NCI-H345 treated with DMSO at 0.1 percent for 48 hours (cell line): ENCODE measurements around the gene SELENOF.
"Not testable (repeated sequence)": the region's sequence is repeated elsewhere in the genome, so short reads cannot be mapped to it uniquely, and the experiment has no call there.

Source experiments
- DNase-seq: peaks from one replicate; lab custom pipeline; 2025; ENCODE audit not compliant: unreplicated experiment; lab: John Stamatoyannopoulos, UW

SELENOF gene

DNA sequence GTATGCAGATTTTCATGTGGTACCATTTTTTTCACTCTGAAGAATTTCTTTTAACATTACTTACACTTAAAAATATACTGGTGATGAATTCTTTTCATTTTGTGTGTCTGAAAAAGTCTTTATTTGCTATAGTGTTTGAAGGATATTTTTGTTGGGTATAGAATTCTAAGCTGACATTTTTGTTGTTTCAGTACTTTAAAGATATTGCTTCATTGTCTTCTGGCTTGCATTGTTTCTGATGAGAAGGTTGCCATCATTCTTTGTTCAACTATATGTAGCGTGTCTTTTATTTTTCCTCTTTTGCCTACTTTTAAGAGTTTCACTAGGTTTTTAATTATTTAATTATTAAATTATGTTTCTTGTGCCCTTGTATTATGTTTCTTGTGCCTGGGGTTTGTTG lies 8.5 kb upstream of the SELENOF start:
- no peak for DNase-seq

DNA sequence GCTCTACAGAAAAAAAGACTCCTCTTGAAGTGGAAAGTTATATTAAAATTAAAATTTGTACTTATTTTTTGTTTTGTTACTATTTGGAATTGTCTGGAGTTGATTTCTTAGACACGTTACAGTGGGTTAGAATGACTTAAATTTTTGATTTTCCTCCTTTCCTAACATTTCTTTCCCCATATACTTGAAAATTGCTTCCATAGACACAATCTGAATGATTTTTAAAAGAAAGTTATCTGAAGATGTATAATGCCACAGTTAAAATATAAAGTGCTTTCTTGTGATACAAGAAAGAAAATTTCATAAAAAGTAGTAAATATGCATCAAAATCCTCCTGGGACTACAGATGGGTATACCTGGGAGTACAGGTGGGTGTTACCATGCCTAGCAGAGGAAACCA lies 2.8 kb upstream of the SELENOF start:
- no peak for DNase-seq

DNA sequence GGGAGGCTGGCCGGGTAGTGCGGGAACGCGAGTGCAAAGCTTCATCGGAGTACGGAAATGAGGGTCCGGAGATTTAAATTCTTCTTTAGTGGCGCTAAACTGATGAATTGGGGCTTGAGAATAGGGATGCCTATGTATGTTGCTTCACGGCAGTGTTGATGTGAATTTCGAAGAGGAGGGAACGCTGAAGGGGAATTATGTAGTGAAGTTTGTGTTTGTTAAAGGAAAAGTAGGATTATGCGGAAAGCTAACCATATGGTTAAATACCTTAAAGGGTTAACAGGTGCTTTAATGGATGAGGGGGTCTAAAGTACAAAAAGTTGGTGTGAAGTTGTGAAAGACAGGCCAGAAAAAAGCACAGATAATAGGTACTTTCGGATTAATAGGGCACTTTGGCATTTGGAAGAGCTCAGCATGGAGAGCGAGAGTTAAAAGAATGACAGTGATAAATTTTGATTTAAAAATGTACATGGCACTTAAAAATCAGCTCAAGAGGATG lies 1.9 kb upstream of the SELENOF start:
- no peak for DNase-seq

DNA sequence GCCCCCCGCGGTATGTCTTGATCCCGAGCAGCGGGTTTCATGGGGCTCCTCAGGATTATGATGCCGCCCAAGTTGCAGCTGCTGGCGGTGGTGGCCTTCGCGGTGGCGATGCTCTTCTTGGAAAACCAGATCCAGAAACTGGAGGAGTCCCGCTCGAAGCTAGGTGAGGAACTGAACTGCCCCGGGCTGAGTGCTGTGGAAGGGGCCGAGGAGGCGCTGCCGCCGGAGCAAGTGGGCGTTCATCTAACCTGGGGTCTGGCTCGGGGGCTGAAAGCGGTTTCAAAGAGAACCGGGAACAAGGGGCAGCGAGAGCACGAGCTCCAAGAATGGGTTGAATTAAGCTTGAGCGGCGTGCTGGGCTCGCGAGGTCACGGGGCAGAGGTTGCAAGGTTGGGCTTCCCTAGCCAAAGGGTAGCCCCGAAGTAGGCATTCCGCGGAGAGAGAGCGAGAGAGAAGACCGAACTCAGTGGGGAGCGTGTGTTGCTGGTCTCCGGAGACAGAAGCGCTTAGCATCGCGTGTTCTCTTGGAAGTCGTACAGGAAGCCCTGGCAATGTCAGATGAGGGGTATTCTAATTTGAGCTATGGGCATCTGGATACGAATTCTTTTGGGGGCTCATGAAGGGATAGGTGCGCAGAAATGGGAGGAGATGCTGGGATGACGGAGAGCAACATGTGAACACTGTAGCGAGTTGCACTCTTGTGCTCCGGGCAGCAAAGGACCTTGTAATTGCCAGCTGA lies 1.2 kb upstream of the SELENOF start:
- peak; percentile 46 for DNase-seq

DNA sequence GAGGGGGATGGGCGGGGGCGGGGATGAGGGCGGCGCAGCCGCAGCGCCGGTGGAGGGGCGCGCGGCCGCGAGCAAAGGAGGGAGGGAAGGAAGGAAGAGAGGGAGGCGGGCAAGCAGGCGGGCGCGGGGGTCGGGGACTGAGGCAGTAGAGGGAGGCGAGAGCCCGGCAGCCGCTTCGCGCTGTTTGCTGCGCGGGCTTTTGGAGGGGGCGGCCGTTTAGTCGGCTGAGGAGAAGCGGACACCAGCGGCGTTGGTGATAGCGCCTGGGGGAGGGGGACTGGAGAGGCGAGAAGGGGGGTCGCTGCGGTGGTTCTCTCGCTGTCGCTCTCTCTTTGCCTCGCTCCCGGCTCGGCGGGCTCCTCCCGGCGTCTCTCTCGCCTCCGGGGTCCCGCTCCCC lies 673 bp upstream of the SELENOF start, which contains the start of gene HS2ST1:
HS2ST1 (plus strand) TSS at position 35 of the 397 bp plus-strand sequence.
- no peak for DNase-seq

DNA sequence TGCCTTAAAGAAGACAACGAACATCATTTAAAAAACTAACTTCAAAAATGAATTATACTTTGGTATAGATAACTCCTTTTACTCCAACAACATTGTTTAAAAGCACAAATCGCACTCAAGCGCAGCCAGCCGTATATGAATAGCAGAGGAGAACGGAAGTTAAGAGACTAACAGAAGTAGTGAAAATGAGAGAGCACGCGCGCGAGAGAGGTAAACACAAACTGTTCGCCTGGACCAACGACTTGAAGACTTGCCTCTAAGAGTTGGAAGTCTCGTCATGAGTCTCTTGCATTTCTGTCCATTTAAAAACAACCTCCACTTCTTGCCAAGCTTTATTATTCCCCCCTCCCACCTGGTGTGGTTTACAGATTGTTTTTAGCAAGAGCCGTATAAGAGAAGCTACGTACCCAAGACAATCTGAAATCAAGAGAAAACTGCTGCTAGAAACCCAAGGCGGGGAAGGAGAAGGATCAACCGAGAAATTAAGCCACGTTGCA lies 479 bp downstream of the SELENOF start:
- DNase-seq: no peak

DNA sequence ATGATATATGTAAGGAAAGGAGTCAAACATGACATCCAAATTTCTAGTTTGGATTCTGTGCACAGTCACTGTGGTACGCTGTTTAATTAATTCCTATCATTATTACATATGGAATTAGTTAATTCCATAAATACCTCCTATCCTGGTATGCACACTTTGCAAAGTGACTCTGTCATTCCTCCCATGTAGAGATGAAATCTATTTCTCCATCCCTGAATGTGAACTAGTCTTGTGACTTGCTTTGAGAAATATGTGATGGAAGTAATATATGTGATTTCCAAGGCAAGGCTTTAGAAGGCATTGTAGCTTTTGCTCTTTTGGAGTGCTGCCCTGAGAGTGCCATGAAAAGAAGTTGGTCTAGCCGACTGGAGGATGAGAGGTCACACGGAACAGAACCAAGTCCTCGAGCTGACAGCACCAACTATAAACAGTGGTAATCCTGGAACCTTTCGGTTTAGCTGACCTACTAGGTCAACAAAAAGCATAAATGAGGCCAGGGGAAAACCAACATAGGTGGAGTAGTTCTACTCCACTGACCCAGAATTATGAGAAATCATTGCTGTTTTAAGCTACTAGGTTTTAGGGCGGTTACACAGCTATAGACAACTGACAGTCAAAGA lies 1.5 kb downstream of the SELENOF start:
- DNase-seq: no peak

DNA sequence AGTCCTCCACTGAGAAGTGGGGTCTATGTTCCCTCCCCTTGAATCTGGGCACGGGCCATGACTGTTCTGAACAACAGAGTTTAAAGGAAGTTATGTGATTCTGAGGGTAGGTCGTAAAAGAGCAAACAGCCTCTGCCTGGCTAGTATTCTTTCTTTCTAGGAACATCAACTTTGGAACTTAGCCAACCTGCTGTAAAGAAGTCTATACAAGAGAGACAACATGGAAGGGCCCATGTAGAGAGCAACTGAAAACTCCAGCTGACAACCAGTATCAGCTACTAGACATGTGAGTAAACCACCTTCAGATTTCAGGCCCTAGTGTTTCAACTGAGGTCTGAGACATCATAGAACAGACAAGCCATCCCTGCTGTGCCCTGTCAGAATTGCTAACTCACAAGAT lies 7.5 kb downstream of the SELENOF start:
- DNase-seq: peak; percentile 3

DNA sequence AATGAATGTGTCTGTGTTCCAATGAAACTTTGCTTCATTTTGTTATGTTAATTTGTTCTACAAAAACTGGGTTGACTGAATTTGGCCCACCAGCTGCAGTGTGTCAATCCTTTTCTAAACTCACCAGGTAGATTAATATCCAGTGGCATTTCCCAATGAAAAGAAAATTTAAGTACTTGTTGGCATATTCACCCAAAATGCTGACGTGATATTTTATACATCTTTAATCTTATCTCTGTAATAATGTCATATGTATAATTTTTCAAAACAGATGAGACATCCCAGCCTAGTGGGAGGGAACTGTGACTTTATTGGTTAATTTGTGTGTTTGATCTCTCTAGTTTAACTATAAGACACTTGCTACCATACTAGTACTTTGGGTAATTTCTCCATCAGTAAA lies 8.1 kb downstream of the SELENOF start:
- DNase-seq: no peak

DNA sequence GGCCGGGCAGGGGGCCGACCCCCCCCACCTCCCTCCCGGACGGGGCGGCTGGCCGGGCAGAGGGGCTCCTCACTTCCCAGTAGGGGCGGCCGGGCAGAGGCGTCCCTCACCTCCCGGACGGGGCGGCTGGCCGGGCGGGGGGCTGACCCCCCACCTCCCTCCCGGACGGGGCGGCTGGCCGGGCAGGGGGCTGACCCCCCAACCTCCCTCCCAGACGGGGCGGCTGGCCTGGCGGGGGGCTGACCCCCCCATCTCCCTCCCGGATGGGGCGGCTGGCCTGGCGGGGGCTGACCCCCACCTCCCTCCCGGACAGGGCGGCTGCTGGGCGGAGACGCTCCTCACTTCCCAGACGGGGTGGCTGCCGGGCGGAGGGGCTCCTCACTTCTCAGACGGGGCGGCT lies 14.5 kb downstream of the SELENOF start:
- not testable (repeated sequence) for DNase-seq

DNA sequence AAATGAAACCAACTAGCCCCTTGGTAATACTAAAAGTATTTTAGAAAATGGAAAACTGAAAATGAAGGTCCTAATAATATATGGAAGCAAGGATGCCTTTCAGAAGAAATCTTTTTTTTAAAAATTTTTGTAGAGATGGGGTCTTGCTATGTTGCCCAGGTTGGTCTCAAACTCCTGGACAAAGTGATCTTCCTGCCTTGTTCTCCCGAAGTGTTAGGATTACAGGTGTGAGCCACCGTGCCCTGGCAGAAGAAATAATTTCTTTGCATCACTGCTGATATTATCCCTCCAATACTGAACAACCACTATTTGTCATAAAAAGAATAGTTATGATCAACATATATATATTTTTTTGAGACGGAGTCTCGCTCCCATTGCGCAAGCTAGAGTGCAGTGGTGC lies 25.6 kb downstream of the SELENOF start:
- DNase-seq: no peak

DNA sequence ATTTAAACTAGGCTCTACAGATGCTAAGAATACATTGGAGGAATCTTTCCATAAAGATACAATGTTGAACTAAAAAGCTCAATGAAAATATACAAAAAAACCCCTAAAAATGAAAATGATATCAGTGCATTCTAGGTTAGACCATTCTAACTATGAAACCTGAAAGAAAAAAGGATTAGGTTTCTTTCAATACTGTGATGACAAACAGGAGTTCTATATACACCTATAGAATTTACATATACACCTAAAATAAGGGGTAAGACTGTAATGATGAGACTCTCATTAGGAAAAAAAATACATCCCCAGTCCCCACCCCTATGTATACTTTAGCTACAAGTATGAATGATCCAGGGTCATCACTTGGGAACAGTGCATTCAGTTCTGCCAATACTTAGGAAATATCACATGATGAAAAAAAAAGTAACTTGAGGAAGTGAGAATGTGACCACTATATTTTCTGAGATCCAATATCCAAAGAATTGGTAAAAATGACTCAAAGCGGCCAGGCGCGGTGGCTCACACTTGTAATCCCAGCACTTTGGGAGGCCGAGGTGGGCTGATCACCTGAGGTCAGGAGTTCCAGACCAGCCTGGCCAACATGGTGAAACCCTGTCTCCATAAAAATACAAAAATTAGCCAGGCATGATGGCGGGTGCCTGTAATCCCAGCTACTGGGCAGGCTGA lies 26.3 kb downstream of the SELENOF start:
- no peak for DNase-seq

DNA sequence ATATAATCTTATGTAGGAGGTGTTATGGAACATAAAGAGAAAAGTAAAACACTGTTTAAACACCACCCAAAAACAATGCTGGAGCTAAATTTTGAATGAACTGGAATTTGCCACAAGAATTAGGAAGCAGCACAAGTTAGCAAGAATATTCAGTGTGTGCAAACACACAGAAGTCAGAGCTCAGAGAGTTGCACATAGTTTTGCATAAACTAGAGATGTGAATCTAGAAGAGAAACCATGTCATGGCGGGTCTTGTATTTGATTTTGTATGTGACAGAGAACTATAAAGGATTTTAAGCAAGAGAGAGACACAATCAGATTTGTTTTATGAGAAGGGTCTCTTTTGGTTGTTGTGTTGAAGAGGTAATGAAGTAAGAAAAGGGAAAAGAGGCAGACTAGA lies 38.2 kb downstream of the SELENOF start:
- DNase-seq: no peak

DNA sequence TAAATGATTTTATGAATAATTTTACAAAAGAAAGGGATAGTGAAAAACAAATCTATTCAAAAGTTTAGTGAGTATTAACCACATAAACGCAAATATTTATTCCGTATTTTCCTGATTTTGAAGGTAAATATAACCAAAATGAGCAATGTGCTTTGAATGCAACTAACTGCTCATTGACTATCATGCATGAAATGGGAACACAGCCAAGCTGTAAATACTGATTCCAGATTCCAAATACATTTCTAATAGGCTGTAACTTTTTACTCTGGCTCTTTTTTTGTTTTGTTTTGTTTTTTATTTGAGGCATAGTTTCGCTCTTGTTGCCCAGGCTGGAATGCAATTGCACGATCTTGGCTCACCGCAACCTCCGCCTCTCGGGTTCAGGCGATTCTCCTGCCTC lies 41.8 kb downstream of the SELENOF start:
- no peak for DNase-seq

DNA sequence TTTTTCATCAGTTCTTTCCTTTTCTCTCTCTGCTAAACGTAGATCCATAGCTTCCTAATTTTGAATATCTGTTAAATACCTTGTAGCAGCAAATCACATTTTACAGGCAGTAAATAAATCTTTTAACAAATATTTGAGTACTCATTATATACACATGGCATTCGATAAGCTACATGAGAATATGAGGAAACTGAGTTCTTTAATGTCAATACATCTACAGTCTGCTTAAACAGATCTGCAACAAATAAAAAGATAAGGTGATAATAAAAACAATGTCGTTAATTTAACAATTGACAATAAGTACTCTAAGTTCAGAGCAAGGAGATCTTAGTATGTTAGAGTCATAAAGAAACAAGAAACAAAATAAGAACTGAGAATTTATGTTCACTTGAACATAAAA lies 42.9 kb downstream of the SELENOF start:
- no peak for DNase-seq

DNA sequence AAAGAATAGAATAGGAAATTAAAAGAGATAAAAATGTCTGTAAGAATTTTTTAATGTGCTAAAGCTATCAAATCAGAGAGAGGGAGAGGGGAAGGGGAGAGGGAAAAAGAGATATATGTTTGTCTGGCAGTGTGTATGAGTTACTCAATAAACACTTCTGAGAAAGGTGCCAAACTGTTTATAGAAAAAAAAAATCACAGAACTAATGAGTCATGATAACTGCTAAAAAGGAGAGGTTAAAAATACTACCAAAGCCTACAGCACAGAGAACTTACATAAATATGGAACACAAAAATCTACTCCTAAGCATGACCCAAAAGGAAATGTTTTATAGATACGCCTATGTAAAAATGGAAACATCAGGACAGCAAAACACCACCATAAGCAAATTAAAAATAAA lies 45.4 kb downstream of the SELENOF start:
- no peak for DNase-seq

DNA sequence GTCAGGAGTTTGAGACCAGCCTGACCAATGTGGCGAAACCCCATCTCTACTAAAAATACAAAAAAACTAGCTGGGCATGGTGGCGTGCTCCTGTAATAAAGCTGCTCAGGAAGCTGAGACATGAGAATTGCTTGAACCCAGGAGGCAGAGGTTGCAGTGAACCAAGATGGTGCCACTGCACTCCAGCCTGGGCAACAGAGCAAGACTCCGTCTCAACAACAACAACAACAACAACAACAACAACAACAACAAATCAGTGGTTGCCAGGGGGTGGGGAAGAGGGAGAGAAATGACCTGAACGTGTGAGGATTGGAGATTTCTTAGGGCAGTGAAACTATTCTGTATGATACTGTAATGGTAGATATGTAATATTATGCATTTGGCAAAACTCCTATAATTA lies 46.6 kb downstream of the SELENOF start:
- not testable (repeated sequence) for DNase-seq

DNA sequence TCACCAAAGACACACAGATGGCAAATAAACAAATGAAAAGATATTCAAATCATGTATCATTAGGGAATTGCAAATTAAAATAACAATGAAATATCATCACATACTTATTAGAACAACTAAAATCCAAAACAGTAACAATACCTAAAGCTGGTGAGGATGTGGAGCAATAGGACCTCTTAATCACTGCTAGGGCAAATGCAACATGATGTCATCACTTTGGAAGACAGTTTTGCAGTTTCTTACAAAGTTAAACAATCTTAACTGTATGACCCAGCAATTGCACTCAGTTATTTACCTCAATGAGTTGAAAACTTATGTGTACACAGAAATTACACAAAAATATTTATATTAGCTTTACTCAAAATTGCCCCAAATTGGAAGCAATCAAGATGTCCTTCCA lies 47.3 kb downstream of the SELENOF start:
- DNase-seq: no peak

DNA sequence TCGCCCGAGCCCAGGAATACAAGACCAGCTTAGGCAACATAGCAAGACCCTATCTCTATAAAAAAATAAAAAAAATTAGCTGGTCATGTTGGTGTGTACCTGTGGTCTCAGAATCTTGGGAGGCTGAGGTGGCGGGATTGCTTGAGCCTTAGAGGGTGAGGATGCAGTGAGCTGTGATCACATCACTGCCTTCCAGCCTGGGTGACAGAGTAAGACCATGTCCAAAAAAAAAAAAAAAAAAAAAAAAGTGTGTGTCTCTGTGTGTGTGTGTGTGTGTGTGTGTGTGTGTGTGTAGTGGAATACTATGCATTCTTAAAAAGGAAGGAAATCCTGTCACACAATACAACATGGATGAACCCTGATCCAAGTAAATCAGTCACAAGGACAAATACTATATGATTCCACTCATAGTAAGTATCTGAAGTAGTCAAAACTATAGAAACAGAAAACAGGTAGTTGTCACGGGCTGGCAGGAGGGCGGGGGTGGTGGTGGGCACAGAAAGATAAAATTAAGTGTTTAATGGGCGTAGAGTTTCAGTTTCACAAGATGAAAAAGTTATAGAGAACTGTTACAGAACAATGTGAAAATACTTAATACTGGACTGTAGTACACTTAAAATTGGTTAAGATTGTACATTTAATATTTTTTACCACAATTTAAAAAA lies 47.8 kb downstream of the SELENOF start:
- DNase-seq: no peak

DNA sequence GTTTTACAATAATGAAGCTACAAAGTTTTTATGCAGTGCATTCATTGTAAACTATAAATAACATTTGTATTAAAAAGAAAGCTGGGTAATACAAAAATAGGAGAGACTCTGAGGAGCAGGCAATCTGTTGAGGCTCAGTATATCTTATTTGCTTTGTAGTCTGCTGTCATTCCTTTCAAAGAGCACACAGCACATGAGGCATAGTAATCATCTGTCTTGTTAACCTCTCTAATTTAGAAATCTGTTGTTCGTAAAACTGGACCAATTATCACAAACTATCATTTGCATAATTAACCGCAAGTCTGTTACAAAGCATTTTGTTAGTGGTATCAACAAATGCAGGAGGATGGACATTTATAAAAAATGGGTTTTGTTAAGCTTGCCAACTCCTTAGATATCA lies 51.0 kb downstream of the SELENOF start:
- no peak for DNase-seq

DNA sequence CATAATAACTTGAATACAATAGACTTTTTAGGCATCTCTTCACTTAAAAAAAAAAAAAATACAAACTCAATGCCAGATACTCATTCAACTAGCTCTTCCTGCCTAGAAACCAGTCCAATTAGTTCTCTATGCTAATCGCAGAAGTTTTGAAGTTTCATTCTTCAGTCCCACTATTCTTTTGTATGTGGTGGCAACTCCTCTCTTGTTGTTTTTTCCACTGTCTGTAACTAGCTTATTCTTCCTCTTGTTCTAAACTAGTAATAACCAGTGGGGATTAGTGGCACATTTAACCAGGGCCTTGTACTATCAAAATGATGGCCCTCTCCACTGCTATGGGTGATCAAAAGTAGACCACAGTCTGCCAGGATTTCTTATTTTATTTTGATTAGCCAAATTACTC lies 52.5 kb downstream of the SELENOF start:
- DNase-seq: no peak
